IMR-90 (cell line): ENCODE measurements around the gene DHRSX. TPM values are rescaled to one million over a fixed set of nuclear protein-coding genes. Genes with fewer than 3 reads are reported as not detected.

Source experiments
- ATAC-seq: fragments of 200-7000 bp; cut with Tn5 transposase; 2 replicates; pipeline ENCODE4 v1.9.1; 2020; ENCODE audit warnings: low read depth, mild to moderate bottlenecking, moderate library complexity
- BruUV-seq: library from RNA; stranded (reverse); fragments of 400-500 nt; replicated peaks from 2 replicates; lab custom pipeline; 2021; lab: Mats Ljungman, UMichigan
- CTCF ChIA-PET: fragments of 300-600 bp; formaldehyde crosslinking; extraction: SDS; loops from one replicate; lab custom pipeline; 2021; ENCODE audit warnings: antibody characterized with exemption; lab: Yijun Ruan, JAX
- POLR2A ChIA-PET: fragments of 300-600 bp; sonication (Branson Sonifier 250); formaldehyde crosslinking; loops from one replicate; lab custom pipeline; 2022; ENCODE audit warnings: antibody characterized with exemption; ENCODE audit not compliant: unreplicated experiment; lab: Charles Lee
- DNase-seq: peaks from one replicate; pipeline ENCODE4 v3.0.0; 2013
- H2AFZ ChIP-seq: replicated peaks from 2 replicates; pipeline ENCODE3; 2013; ENCODE audit warnings: low read length, mild to moderate bottlenecking; ENCODE audit not compliant: poor library complexity
- H2AK5ac ChIP-seq: 2 replicates; pipeline ENCODE4 v1.6.1; 2013; ENCODE audit warnings: low read depth, low read length, inconsistent platforms
- H2AK9ac ChIP-seq: replicated peaks from 2 replicates; pipeline ENCODE3; 2013; ENCODE audit warnings: mild to moderate bottlenecking, low read depth, low read length, moderate library complexity; ENCODE audit not compliant: poor library complexity
- H2BK120ac ChIP-seq: 2 replicates; pipeline ENCODE4 v1.6.1; 2013; ENCODE audit warnings: low read depth, low read length, inconsistent platforms
- H2BK15ac ChIP-seq: 3 replicates; pipeline ENCODE4 v1.6.1; 2013; ENCODE audit warnings: low read depth, low read length, inconsistent platforms
- H2BK20ac ChIP-seq: 2 replicates; pipeline ENCODE4 v1.6.1; 2013; ENCODE audit warnings: low read depth, mild to moderate bottlenecking, inconsistent platforms, low read length, moderate library complexity
- H2BK5ac ChIP-seq: 2 replicates; pipeline ENCODE4 v1.6.1; 2013; ENCODE audit warnings: mild to moderate bottlenecking, low read depth, low read length, inconsistent platforms; ENCODE audit not compliant: poor library complexity, severe bottlenecking
- H3K14ac ChIP-seq: replicated peaks from 2 replicates; pipeline ENCODE4 v1.6.1; 2013; ENCODE audit warnings: low read depth, low read length, inconsistent platforms
- H3K18ac ChIP-seq: 2 replicates; pipeline ENCODE4 v1.6.1; 2013; ENCODE audit warnings: low read depth, low read length, control low read depth
- H3K23ac ChIP-seq: 2 replicates; pipeline ENCODE4 v1.6.1; 2013; ENCODE audit warnings: low read depth, low read length, inconsistent platforms
- H3K27ac ChIP-seq: 2 replicates; pipeline ENCODE4 v1.5.1; 2013; ENCODE audit warnings: mild to moderate bottlenecking, control low read depth, low read length; ENCODE audit not compliant: insufficient read depth
- H3K27me3 ChIP-seq: 2 replicates; pipeline ENCODE4 v1.6.1; 2013; ENCODE audit warnings: low read length; ENCODE audit not compliant: control insufficient read depth, insufficient read depth
- H3K36me3 ChIP-seq: 2 replicates; pipeline ENCODE4 v1.6.1; 2013; ENCODE audit warnings: low read length, mixed read lengths; ENCODE audit not compliant: control insufficient read depth, insufficient read depth
- H3K4ac ChIP-seq: 2 replicates; pipeline ENCODE4 v1.6.1; 2013; ENCODE audit warnings: low read depth, low read length, inconsistent platforms
- H3K4me1 ChIP-seq: 2 replicates; pipeline ENCODE4 v1.6.1; 2013; ENCODE audit warnings: low read length, mixed read lengths; ENCODE audit not compliant: control insufficient read depth, insufficient read depth
- H3K4me2 ChIP-seq: 2 replicates; pipeline ENCODE4 v1.6.1; 2013; ENCODE audit warnings: low read depth, mild to moderate bottlenecking, control low read depth, low read length, moderate library complexity
- H3K4me3 ChIP-seq: 2 replicates; pipeline ENCODE4 v1.5.1; 2013; ENCODE audit warnings: low read depth, mild to moderate bottlenecking, control low read depth, low read length, moderate library complexity; ENCODE audit not compliant: insufficient read depth
- H3K56ac ChIP-seq: 2 replicates; pipeline ENCODE4 v1.6.1; 2013; ENCODE audit warnings: low read length, inconsistent platforms; ENCODE audit not compliant: insufficient read depth; ENCODE audit errors: extremely low read depth
- H3K79me1 ChIP-seq, 2 experiments: 2 replicates each; pipeline ENCODE4 v1.6.1; 2013; ENCODE audit warnings: low read length in 2 of 2, inconsistent platforms in 1 of 2, low read depth in 1 of 2
- H3K9ac ChIP-seq: 2 replicates; pipeline ENCODE4 v1.6.1; 2013; ENCODE audit warnings: low read depth, low read length, control low read depth
- H3K9me1 ChIP-seq: 2 replicates; pipeline ENCODE4 v1.6.1; 2013; ENCODE audit warnings: low read length, inconsistent platforms; ENCODE audit not compliant: insufficient read depth
- H3K9me3 ChIP-seq: 2 replicates; pipeline ENCODE4 v1.6.1; 2013; ENCODE audit warnings: low read length; ENCODE audit not compliant: control insufficient read depth, insufficient read depth
- H4K20me1 ChIP-seq: 2 replicates; pipeline ENCODE4 v1.6.1; 2013; ENCODE audit warnings: low read length, inconsistent platforms; ENCODE audit not compliant: insufficient read depth
- H4K5ac ChIP-seq: 2 replicates; pipeline ENCODE4 v1.6.1; 2013; ENCODE audit warnings: mild to moderate bottlenecking, low read depth, low read length, control low read depth
- H4K8ac ChIP-seq, 2 experiments: 2 replicates each; pipeline ENCODE4 v1.6.1; 2013; ENCODE audit warnings: low read depth in 2 of 2, low read length in 2 of 2, control low read depth in 1 of 2, inconsistent platforms in 1 of 2
- H4K91ac ChIP-seq: 2 replicates; pipeline ENCODE4 v1.6.1; 2013; ENCODE audit warnings: low read depth, low read length, inconsistent platforms; ENCODE audit not compliant: insufficient read depth
- BHLHE40 ChIP-seq: fragments of 150-350 bp; IDR thresholded peaks from 2 replicates; pipeline ENCODE4 v1.6.1; 2016; ENCODE audit warnings: mild to moderate bottlenecking, low read depth, low read length
- CHD1 ChIP-seq: IDR thresholded peaks from 2 replicates; pipeline ENCODE4 v1.6.1; 2012; ENCODE audit warnings: low read depth, low read length, improper control_type of control experiment
- CTCF ChIP-seq: conservative IDR thresholded peaks from 2 replicates; pipeline ENCODE4 v1.5.1; 2012; ENCODE audit warnings: mild to moderate bottlenecking, low read depth, low read length, improper control_type of control experiment
- FOS ChIP-seq: fragments of 150-350 bp; IDR thresholded peaks from 2 replicates; pipeline ENCODE4 v1.6.1; 2016; ENCODE audit warnings: low read depth, low read length
- MAFK ChIP-seq: IDR thresholded peaks from 2 replicates; pipeline ENCODE4 v1.6.1; 2012; ENCODE audit warnings: low read depth, low read length, improper control_type of control experiment
- MAZ ChIP-seq: IDR thresholded peaks from 2 replicates; pipeline ENCODE4 v1.6.1; 2012; ENCODE audit warnings: low read depth, mild to moderate bottlenecking, low read length, improper control_type of control experiment, moderate library complexity, borderline replicate concordance
- MXI1 ChIP-seq: IDR thresholded peaks from 2 replicates; pipeline ENCODE4 v1.6.1; 2012; ENCODE audit warnings: low read depth, mild to moderate bottlenecking, low read length, moderate library complexity, borderline replicate concordance
- NFE2L2 ChIP-seq: fragments of 150-350 bp; IDR thresholded peaks from 2 replicates; pipeline ENCODE4 v1.6.1; 2016; ENCODE audit warnings: low read depth, mild to moderate bottlenecking, low read length
- RAD21 ChIP-seq: IDR thresholded peaks from 2 replicates; pipeline ENCODE4 v1.6.1; 2012; ENCODE audit warnings: low read length, improper control_type of control experiment
- RCOR1 ChIP-seq: IDR thresholded peaks from 2 replicates; pipeline ENCODE4 v1.6.1; 2012; ENCODE audit warnings: mild to moderate bottlenecking, low read length, improper control_type of control experiment; ENCODE audit not compliant: insufficient replicate concordance
- RFX5 ChIP-seq: IDR thresholded peaks from 2 replicates; pipeline ENCODE4 v1.8.0; 2012; ENCODE audit warnings: low read depth, mild to moderate bottlenecking, low read length, moderate library complexity
- SMC3 ChIP-seq: fragments of 150-350 bp; IDR thresholded peaks from 2 replicates; pipeline ENCODE4 v1.6.1; 2016; ENCODE audit warnings: low read depth, mild to moderate bottlenecking, antibody characterized with exemption, low read length, moderate library complexity
- WGBS, 2 experiments: methylation state at CpG; one replicate each; pipeline versions ENCODE4 v1.1.5 to v1.1.7; 2013; ENCODE audit warnings: missing lambda C conversion rate in 2 of 2; ENCODE audit not compliant: insufficient read length in 1 of 2; ENCODE audit errors: extremely low coverage in 2 of 2; 5-methylcytosine and 5-hydroxymethylcytosine counted together
- dilution Hi-C: fragments of 300-500 bp; cut with HindIII; formaldehyde crosslinking; loops from one replicate; pipeline ENCODE4 v1.14.3; 2018; ENCODE audit warnings: low sequenced_read_pairs; ENCODE audit not compliant: unreplicated experiment
- in situ Hi-C: fragments of 300-500 bp; cut with MboI; formaldehyde crosslinking; loops from 3 replicates; pipeline ENCODE4 v1.14.3; 2019; ENCODE audit warnings: low sequenced_read_pairs, inconsistent platforms, mixed read lengths
- intact Hi-C: fragments of 100-400 bp; cut with micrococcal nuclease; formaldehyde crosslinking; loops from 2 replicates; pipeline ENCODE4 v1.10.0; 2022
- polyA plus RNA-seq, 3 experiments: library from polyadenylated mRNA; depleted of rRNA; stranded (reverse); fragments of >200 nt; gene quantifications; 2 replicates each; pipeline ENCODE4 v1.2.3, GENCODE V29; 2012; ENCODE audit warnings: low replicate concordance in 1 of 3
- total RNA-seq: library from RNA; depleted of rRNA; stranded (reverse); fragments of >200 nt; gene quantifications from 2 replicates; pipeline ENCODE4 v1.2.3, GENCODE V29; 2012
- TF ChIP-seq, protein P1 (sequence below): fragments of 150-350 bp; IDR thresholded peaks from 2 replicates; pipeline ENCODE4 v1.6.1; 2016; ENCODE audit warnings: low read depth, mild to moderate bottlenecking, low read length, moderate library complexity, borderline replicate concordance
- TF ChIP-seq, protein P2 (sequence below): fragments of 150-350 bp; IDR thresholded peaks from 2 replicates; pipeline ENCODE4 v1.6.1; 2017; ENCODE audit warnings: mild to moderate bottlenecking, antibody characterized with exemption, low read length, low read depth

Gene DHRSX
- total and polyA plus RNA-seq, 2 of the 4 experiments (the other 2 are of a cell fraction): 26.2 to 38.0 TPM

DNA sequence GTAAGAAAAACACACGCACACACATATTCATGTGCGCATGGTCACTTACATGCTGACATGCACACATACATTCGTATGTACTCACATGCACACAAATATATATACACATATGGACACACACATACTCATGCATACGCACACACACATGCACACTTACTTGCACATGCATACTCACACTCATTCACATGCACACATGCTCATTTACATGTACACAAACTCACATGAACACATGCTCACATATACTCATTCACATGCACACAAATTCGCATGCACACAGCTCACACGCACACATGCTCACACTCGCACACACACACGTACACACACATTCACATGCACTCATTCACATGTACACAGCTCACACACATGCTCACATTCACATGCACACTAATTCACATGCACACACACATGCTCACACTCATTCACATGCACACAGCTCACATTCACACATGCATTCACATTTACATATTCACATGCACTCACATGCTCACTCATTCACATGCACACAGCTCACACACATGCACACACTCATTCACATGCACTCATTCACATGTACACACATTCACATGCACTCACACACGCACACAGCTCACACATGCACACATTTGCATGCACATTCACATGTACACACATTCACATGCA is 276.1 kb downstream of the DHRSX start:
- peaks cover 25% of the 10 kb centered on the region for H3K36me3 ChIP-seq
- dilution Hi-C loops: no loop called here

More for the DNA sequence above, 276.1 kb downstream of the DHRSX start:
- H3K9ac ChIP-seq: no peak overlapping the region
- no peak overlapping the region for H3K4ac ChIP-seq
- H3K23ac ChIP-seq: no peak overlapping the region
- H4K8ac ChIP-seq: no peak overlapping the region
- no peak overlapping the region for H2BK20ac ChIP-seq
- no peak overlapping the region for H2BK5ac ChIP-seq
- H3K9me1 ChIP-seq: no peaks in the 10 kb centered on the region
- no peak overlapping the region for H4K5ac ChIP-seq
- no peak overlapping the region for H3K4me3 ChIP-seq
- H2BK15ac ChIP-seq: no peak overlapping the region
- no TSS peak for BruUV-seq
- H2AK9ac ChIP-seq: no peak overlapping the region
- TF ChIP-seq, protein P1, sequence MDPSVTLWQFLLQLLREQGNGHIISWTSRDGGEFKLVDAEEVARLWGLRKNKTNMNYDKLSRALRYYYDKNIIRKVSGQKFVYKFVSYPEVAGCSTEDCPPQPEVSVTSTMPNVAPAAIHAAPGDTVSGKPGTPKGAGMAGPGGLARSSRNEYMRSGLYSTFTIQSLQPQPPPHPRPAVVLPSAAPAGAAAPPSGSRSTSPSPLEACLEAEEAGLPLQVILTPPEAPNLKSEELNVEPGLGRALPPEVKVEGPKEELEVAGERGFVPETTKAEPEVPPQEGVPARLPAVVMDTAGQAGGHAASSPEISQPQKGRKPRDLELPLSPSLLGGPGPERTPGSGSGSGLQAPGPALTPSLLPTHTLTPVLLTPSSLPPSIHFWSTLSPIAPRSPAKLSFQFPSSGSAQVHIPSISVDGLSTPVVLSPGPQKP: no peak
- TF ChIP-seq RFX5: no peak
- TF ChIP-seq SMC3: no peak
- no peak for TF ChIP-seq BHLHE40
- no peak for TF ChIP-seq MAFK
- TF ChIP-seq, protein P2, sequence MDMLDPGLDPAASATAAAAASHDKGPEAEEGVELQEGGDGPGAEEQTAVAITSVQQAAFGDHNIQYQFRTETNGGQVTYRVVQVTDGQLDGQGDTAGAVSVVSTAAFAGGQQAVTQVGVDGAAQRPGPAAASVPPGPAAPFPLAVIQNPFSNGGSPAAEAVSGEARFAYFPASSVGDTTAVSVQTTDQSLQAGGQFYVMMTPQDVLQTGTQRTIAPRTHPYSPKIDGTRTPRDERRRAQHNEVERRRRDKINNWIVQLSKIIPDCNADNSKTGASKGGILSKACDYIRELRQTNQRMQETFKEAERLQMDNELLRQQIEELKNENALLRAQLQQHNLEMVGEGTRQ: no peak
- TF ChIP-seq RAD21: no peak
- no peak for TF ChIP-seq CTCF
- TF ChIP-seq MXI1: no peak
- TF ChIP-seq NFE2L2: no peak
- TF ChIP-seq FOS: no peak
- no peak for TF ChIP-seq CHD1
- TF ChIP-seq MAZ: no peak
- no peak for TF ChIP-seq RCOR1
- H4K20me1 ChIP-seq: no peaks in the 10 kb centered on the region
- H3K79me1 ChIP-seq: no peaks in the 10 kb centered on the region
- no peak overlapping the region for H3K27ac ChIP-seq
- no peak overlapping the region for H4K91ac ChIP-seq
- ATAC-seq (no peak), DNase-seq (no peak)
- ChIA-PET CTCF (no interaction called here), POLR2A (no interaction called here)
- intact Hi-C loops: no loop called here
- 99% methylated on average over 8 of the region's 9 CpGs; no CpG with 5 or more reads in 1 of the 2 experiments for WGBS, 2 experiments
- H3K14ac ChIP-seq: no peak overlapping the region
- in situ Hi-C loops: no loop called here
- no peak overlapping the region for H2BK120ac ChIP-seq
- no peak overlapping the region for H3K18ac ChIP-seq
- H3K4me1 ChIP-seq: no peaks in the 10 kb centered on the region
- no peak overlapping the region for H3K56ac ChIP-seq
- no peak overlapping the region for H3K4me2 ChIP-seq
- H2AK5ac ChIP-seq: no peak overlapping the region
- H3K9me3 ChIP-seq: peaks cover 20% of the 10 kb centered on the region
- H3K27me3 ChIP-seq: no peaks in the 10 kb centered on the region
- no peak overlapping the region for H2AFZ ChIP-seq
